Right renal cortex interstitium (tissue), 3 donors: ENCODE data around the gene RNF123. TPM values are rescaled to one million over a fixed set of nuclear protein-coding genes. Genes with fewer than 3 reads are reported as not detected.
A peak's percentile ranks its signal among the peaks of the same experiment; 100 is the strongest.

Source experiments
- DNase-seq, 3 donors: peaks; one replicate each; pipeline ENCODE4 v3.0.0-alpha.2; 2013; ENCODE audit warnings: low read depth in 3 of 3, low spot score in 2 of 3
- polyA plus RNA-seq, 3 donors: library from polyadenylated mRNA; unstranded; fragments of 120-200 nt; gene quantifications; one replicate each; pipeline ENCODE4 v1.2.1, GENCODE V29; 2013; ENCODE audit not compliant: insufficient read length in 3 of 3

The RNF123 gene
- polyA plus RNA-seq, 3 donors, result 34.3 to 38.2 (median 35.8) TPM

DNA sequence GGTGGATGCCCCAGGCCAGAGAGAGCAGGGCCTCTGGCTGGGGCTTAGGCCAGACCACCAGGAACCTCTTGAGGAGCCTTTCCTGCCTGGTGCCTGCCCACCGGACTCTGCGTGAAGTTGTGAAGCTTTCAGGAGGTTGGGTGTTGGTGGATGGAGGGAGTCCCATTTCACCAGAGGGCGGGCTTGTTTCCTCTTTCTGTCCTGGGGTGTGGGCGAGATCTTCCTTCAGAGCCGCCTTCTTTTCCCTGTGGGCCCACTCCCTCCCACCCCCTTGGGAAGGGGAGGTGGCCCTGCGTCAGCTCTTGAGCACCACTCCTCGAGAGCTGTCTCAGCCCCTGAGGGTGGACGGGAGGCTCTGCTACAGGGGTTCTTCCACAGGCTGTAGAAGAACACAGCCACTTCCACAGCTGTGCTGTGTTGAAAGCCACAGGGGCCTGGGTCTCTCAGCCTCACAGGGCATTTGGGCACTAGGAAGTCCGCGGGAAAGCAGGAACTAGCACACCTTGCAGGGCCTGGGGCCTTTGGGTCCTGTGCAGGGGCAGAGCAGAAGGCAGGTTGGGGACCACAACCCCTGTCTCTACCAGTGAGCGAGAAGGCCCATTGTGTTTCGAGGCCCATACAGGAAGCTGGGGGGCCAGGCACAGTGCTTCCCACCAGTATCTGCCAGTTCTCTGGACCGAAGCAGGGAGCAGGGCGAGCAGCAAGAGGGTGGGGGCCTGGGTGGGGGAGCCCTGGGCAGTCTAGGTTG is 28.0 kb downstream of the RNF123 start:
- DNase-seq, result no peak

DNA sequence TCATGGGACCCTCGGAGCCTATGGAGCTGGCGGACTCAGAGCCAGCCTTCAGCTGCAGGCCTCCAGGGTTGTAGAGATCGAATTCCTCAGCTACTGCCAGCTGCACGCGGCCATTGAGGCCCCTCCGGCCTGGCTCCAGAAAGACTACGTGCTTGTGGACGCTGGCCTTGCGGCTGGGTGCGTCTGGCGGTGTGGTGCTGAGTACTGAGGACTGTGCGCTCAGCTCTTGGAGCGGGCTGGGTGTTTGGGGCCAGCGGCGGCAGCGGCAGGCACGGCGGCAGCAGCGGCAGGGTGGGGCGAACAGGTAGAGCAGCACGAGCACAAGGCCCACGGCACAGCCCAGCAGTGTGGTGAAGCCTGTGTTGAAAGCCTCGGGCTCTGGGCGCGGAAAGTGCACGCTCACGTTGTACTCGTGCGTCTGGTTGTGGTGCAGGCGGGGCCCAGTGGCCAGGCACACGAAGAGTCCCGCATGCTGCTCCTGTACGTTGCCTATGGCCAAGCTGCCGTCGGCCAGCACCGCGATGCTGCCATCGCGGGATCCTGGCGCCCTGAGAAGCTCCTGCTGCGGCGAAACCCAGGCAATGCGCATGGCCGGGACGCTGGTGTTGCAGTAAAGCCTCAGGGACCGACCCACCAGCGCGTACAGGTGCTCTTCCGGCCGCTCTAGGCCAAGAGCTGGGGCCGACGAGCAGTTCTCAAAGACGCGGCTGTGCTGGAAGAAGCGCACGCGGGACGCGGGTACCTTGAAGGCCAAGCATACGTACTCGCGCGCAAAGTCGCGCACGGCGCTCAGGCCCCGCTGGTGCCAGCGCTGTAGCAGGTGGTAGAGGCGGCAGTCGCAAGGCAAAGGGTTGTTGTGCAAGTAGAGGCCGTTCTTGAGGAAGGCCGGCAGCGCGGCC is 28.9 kb downstream of the RNF123 start:
- DNase-seq, result peak in 1 of 3 donors; percentile 4

DNA sequence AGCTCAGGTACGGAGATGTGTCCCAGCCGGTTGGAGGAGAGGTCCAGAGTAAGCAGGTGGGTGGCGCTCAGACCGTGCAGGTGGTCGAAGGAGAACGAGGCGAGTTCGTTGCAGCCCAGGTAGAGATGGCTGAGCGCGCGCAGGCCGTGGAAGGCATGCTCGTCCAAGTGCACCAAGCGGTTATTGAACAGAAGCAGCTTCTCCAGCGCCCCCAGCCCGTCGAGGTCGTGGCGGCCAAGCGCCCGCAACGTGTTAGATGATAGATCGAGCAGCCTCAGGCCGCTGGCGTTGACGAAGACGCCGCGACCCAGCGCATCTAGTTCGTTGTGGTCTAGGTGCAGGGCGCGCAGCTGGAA is 29.5 kb downstream of the RNF123 start:
- DNase-seq, result no peak

DNA sequence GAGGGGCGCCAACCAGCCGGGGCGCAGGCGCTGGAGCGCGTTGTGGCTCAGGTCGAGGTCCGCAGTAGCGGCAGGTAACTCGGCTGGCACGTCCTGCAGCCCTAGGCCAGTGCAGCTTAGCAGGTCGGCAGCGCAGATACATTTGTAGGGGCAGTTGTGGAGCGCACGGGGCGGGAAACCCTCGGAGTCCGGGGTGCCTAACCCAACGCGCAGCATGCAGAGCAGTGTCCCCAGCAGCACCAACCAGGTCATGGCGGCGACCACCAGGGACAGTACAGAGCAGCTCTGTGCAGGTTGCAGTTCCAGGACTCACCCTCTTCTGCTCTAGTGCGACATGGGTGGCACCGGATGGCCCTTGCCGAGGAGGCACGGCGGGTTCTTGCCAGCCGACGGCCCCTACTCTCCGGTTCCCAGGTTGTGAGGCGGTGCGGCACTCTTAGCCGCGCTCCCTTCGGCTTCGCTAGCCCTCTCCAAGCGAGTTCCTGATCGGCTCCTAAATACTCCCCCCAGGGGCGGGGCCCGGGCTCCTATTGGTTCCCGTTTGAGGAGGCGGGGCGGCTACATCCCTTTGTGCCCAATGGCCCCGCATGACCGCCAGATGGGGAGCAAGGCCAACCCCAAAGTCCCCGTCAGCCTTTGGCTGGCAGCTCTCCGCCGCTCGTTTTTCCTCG is 30.0 kb downstream of the RNF123 start, which contains the start of gene AMIGO3:
TSS of gene AMIGO3 (minus strand) at position 471 of the 671 bp plus-strand sequence. CDS start at position 252, 219 bp downstream.
- DNase-seq, result peak; percentile 65 to 88 (median 84)

DNA sequence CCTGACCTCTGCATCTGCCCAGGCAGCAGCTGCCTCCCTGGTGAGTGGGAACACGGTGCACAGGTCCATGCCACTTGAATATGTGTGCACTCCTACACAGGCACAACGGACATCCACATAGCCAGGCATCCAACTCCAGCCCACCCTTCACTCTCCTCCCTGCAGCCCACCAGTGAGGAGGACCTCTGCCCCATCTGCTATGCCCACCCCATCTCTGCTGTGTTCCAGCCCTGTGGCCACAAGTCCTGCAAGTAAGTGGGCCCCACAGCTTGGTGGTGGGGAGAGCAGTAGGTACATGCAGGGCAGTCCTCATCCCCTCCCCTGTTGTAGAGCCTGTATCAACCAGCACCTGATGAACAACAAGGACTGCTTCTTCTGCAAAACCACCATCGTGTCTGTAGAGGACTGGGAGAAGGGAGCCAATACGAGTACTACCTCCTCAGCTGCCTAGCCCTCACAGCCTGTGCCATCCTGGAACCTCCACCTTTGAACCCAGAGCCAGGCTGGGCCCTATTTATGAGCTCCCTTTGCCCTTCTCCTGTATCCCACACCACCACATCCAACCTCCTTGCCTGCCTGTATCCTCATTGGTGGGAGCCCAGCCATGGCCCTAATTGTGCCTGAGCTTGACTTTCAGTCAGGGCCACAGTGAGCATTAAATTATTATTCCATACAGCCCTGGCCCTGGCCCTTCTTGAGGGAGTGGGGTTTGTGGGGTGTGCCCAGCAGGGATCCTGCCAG is 31.7 kb downstream of the RNF123 start:
- no peak for DNase-seq

DNA sequence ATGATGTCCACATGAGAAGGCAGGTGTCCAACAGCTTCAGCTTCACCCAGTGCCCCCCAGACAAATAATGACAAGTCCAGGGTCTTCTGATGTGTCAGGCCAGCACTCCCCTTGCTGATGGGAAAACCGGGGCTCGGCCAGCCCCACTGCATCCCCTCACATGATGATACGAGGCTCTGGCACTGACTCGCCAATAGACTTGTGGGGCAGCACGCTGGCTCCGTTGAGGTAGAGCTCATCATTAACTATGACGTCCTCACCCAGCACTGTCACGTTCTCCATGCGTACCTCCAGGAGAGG is 32.2 kb downstream of the RNF123 start:
- DNase-seq, result no peak

DNA sequence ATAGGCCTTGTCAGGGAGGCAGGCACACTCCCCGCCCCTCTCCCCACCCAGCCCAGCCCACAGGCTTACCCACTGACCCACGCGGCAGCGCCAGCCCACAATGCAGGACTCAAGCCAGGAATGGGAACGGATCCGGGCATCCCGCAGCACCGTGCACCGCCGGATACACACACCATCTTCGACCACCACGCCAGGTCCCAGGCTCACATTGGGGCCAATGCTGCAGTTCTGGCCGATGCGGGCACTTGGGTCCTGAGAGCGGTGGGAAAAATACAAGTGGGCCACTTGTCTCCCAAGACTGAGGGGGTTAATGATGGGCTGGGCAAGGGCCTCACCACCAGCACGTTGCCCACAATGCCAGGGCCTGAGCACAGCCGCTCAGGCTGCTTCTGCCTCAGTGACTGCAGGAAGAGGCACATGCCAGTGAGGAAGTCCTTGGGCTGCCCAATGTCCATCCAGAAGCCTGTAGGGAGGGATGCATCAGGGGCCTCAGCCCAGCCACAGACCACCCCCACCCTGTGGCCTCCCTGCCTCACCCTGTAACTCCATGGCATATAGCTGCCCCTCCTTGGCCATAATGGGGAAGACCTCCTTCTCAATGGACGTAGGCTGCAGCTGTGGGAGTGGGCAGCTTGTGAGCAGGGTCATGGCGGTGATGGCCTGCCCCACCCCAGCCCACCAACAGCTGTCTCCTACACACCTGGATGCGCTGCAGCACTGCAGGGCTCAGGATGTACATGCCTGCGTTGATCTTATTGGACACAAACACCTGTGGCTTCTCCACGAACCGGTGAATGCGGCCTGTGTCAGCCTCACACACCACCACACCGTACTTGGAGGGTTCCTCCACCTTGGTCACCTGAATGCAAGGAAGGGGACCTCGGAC is 32.8 kb downstream of the RNF123 start:
- no peak for DNase-seq

DNA sequence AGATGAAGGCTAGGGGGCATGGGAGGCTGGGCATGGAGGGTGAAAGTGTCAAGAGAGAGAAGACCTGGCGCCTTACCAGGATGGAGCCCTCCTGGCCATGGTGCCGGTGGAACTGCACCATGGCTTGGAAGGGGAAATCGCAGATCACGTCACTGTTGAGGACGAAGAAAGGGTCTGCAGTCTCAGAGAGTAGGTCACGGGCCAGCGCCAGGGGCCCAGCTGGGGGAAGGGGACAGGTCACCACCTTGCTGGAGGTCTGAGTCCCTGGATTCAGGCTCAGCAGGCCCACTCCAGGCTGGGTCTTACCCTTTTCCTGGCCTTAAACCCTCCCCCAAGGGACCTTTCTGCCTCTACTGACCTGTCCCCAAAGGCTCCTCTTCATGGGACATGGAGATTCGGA is 33.5 kb downstream of the RNF123 start:
- no peak for DNase-seq

DNA sequence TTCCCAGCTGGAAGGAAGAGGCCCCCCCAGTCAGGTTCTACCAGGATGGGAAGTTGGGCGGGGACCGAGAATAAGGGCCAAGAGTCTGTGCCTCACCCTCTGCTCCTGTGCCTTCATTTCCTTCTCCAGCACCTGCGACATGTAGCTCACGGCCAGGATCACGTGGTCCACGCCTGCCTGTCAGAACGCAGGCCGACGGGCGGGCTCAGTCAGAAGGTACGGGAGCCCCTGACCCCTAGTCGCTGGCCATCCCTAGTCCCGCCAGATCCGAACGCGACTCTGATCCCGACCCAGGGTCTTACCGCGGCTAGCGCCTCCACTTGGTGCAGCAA is 33.9 kb downstream of the RNF123 start:
- peak in 1 of 3 donors; percentile 19 for DNase-seq

DNA sequence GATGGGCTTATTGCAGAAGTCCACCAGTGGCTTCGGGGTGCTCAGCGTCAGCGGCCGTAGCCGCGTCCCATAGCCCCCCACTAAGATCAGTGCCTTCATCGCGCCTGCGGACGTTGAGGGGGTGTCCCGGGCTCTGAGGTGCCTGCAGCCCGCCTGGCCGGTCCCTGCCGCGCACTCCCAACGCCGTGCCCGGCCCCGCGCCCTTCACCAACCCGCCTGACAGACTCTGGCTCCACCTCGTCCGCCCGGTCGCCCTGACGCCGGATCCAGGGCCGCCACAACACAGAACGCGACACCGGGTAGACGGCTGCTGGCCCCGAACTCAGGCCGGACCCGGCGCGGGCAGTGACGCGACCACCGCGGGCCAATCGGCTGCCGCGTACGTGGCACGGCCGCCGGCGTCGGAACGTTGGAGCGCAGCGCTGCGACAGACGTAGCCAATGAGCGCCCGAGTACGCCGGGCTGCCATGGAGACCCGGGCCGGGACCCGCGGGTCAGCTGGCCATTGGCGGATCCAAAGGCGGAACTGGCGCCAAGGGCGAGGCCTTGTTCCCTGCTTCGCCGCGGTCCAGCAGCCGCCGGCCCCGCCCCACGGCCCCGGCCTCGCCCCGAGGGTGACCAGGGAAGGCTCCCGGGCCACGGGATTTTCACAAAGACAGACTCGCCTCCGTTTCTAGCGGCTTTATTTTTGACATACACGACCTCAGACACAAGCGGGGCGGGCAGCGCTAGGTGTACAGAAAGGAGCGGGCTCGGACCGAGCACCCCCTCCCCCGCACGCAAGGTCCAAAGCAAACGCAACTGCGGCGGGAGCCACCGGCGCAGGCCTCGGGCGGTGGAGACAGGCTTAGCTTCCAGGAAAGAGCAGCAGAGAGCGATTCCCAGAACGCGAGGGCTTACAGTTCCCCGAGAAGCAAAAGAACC is 34.5 kb downstream of the RNF123 start, which contains the start of gene GMPPB:
TSS of gene GMPPB (minus strand) at position 324 of the 924 bp plus-strand sequence. CDS start at position 99, 225 bp downstream.
- peak; percentile 76 to 94 (median 86) for DNase-seq

DNA sequence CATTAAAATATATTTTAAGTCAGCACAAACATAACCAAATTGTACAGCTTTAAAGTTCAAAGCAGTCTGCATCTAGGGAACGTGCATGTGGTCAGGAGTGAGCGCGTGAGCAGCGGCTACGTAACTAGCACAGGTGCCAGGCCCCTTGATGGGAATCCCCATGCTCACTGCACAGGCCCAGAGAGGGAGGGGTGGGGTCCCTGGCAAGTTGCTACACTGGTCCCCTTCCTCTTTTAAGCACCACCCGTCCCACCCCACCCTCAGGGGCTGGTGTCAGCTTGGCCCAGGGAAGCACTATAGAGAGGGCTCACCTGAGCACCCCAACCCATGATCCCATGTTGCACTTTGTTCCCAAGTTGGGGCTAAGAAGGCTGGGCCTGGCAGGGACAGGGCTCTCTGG is 35.2 kb downstream of the RNF123 start:
- DNase-seq, result no peak

DNA sequence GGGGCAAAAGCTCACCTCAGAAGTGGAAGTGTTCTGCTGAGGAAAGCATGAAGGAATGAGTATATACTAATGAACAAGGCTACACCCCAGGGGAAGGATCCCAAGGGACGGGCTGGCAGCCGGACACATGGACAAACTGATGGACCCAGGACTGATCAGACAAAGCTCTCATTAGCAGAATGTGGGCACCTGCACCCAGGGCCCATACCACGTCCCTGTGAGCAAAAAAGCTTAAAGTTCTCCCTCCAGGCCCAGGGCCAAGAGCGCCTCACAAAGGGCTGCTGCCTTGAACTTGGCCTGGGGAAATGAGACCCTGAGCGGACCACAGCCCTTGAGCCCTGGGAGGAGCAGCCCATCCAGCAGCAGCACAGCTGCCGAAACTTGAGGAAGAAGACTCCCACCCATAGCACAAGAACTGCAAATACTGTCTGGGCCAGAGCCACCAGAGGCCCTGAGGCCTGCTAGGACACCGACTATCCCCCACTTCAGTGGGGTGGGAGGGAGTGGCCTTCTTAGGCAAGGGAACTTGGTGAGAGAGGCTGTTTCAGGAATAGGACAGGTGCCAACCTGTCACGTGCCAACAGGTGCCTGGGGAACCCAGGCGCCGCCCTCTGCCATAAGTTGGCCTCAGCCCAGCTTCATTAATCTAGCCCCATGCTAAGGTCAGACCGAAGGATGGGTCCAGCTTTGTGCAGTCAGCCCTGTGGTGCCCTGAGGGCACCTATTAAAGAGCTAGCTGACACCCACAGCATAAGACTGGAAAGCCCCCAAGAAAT is 36.7 kb downstream of the RNF123 start:
- DNase-seq, result no peak

DNA sequence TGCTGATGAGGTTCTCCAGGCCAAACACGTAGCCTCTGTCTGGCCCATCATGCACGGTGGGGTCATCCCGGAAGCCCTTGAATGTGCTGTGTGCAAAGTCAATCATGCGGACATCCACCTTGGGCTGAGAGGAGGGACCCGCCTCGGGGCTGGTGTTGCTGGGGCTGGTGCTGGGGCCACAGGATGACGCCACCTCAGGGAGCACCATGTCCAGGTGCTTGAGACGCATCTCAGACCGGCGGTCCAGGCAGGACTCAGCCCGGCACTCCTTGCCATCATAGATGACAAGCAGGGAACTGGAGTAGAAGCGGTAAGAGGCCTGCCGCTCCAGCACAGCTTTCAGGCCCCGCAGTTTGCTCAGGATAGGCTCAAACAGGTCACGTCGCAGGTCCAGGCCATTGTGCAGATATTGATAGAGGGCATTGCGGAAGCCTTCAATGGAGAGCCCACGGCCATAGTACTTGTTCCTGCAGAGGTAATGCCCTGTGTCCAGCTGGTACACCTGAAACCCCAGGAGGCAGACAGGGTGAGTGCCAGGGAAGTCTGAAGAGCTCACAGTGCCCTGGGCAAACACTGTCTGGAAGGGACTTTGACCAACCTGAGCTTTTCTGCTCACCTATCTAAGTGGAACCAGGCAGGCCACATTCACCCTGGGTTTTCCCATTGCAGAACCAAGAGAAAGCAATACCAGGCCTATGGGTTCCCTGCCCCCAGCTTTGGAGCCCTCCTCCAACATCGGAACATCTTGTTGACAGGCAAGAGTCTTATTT is 38.0 kb downstream of the RNF123 start:
- no peak for DNase-seq

DNA sequence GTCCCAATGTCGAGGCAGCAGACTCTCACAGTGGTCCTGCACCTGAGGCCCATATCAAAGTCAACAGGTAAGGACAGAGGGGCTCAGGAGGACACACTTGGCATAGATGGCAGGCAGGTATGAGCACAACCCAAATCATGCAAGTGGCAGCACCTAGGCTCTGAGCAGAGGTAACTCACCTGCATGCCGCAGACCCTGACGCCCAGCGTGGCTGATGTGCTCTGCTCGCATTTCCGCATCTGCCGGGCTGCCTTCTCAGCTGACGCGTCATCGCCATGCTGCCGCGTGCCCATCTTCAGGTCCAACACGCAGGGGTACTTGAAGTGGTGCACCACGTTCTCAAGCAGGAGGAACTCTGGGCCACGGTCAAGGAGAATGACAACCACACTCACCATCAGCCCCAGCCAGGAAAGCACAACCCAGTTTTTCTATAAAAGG is 38.6 kb downstream of the RNF123 start:
- DNase-seq, result no peak

DNA sequence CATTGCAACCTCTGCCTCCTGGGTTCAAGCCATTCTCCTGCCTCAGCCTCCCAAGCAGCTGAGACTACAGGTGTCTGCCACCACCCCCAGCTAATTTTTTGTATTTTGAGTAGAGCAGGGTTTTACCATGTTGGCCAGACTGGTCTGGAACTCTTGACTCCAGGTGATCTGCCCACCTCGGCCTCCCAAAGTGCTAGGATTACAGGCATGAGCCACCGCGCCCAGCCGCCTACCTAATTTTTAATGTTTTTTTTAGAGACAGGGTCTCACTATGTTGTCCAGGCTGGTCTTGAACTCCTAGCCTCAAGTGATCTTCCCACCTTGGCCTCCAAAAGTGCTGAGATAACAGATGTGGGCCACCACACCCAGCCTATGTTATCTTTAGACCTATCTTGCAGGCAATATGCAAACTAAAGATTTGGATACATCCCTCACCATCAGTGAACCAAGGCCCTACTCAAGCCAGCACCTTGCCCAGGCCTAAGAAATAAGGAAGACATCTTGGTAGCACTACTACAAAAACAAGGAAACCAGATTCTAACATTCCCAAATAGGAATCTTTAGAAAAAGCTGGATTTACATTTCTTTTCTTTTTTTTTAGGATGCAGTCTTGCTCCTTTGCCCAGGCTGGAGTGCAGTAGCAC is 40.7 kb downstream of the RNF123 start:
- no peak for DNase-seq

DNA sequence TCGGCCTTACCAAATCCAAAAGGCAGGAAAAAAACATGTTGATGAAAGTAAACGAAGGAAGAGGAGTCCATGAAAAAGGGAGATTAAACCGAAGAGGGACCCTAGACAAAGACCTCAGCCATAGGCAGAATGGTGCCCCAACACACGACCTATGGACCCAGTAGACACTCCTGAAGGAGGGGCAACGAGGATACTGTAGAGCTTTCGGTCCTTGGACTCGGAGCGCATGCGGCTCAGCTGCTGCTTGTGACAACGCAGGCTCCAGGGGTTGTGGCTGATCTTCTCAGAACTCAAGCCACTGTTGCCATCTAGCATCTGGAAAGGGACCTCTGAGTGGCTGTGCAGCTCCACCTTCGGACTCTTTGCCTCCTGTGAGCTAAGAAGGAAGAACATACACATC is 43.2 kb downstream of the RNF123 start:
- no peak for DNase-seq

DNA sequence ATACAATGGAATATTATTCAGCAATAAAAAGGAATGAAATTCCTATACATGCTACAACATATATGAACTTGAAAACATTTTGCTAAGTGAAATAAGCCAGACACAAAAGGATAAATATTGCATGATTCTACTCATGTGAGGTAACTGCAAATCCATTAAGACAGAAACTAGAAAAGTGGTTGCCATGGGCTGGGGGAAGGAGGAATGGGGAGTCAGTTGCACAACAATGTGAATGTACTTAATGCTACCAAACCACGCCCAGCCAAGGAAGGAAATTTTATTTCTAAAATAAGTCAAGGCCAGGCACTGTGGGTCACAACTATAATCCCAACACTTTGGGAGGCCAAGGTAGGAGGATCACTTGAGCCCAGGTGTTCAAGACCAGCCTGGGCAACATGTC is 44.2 kb downstream of the RNF123 start:
- DNase-seq, result no peak
